GM19452 (cell line): ENCODE data around the gene PIP5K1B.

Experiments
- ATAC-seq: cut with Tn5 transposase; IDR thresholded peaks from one replicate; pipeline ENCODE4 v1.9.1; 2021; ENCODE audit not compliant: unreplicated experiment

The PIP5K1B gene

DNA sequence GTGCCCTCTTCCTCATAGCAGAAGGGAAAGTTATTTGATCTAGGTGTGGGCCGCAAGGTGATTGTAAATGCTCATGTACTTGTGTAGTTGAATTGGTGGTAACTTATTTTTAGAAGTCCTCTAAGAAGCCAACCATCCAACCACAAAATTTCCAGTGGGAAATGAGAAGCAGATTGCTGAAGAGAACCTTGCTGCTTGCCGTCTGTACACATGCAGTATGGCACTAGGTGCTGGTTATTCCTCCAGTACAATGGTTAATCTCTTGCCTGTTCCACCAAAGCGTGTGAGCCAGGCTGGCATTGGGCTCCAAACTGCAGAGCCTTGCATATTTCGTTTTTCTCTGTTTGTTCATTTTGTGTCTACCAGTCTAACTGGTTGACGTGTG is 28.0 kb downstream of the PIP5K1B start:
- ATAC-seq = no peak

DNA sequence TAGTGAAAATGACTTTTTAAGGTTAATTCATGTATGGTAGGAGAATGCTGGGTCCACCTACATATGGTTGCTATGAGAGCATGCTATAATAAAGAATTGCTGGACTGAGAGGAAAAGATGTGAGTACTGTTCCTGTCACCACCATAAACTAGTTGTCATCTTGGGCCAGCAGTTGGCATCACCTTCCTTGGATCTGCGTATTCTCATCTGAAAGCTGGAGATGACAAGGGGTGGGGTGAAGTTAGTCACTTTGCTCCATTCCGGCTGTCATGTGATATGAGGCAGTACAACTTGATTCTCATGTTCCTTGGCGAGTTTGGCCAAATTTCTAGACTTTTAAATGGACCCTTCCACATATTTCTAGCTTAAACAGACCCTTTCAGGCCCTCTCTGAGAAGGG is 33.3 kb downstream of the PIP5K1B start:
- ATAC-seq = no peak

DNA sequence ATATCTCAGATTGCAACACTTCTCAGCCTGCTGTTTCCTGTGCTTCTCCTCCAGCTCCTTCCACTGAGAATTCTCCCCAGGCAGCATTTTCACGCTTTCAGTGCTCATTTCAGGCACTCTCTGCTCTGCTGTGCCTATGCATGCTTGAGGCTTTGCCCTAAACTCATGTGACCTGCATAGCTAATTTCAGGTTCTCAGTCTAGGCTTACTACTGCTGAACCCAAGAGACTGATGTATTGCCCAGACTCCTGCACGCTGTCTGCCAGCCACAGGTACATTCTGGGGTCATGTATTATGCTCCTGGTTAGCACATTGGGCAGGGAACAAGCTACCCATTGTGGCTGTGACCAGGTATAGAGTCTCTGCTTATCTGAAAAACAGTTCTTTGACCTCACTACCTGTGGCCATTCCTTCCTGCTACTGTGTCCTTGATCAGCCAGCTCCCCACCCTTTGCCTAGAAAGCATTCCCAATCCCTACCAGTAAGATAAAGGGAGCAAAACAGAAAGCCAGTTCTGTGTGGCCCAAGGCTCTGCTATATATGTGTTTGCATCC is 34.7 kb downstream of the PIP5K1B start:
- no peak for ATAC-seq

DNA sequence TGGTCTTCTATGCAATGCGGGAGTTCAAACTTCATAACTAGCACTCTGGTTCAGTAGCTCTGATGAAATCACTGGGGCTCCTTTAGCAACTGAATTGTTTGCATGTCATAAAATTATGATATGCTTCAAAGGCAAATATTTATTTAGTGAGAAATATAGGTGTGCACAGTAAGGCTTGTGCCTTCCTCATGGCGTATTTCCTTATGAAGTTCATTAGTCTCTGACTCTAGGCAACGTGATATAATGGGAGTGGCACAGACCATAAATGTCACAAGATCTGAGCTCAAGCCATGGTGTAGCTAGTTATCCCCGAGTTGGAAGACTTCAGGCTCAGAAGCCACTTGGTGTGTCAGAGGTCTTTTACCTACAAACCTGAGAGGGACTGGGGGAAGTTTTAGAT is 35.5 kb downstream of the PIP5K1B start:
- no peak for ATAC-seq

DNA sequence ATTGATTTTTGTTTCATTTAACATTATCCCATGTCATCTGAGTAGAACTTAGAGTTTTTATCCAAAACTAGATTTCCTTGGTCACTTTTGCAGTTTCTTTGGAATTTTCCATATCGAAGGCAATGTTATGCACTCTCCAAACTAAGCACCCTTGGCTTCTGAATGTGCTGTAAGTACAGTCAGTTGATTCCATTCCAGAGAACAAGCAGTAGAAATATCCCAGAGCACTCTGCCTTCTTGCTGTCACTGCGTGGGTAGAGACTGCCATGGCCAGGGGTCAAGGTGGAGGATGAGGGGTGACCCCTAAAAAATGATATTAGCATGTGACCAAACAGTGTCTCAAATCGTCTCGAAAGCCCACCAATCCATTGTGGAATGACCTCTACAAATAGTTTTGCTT is 36.2 kb downstream of the PIP5K1B start:
- no peak for ATAC-seq

DNA sequence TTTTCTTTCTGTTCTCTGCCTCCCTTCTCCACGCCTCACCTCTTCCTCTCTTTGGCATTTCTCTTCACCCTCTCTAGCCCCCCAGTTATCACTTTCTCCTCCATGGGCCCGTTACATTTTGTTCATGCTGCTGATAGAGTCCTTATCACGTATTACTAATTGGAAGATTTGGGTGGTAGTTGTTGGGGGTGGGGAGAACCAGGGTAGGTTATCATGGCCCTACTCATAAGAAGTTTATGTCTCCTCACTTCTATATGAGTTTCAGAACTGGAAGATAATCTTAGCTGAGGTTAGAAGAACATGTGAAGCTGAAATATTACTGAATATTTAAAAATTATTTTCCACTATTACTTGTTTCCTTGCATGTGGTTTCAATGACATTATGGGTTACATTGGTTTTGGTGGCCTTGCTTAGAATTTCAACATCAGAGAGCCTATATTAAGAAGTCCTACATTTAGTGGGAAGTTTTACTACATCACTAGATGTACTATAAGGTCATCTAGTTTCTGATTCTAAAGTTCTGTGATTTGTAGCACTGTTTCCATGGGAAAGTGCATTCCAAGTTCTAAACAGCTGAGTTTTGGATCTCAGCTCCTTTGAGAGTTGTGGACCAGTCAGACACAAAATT is 36.8 kb downstream of the PIP5K1B start:
- no peak for ATAC-seq

DNA sequence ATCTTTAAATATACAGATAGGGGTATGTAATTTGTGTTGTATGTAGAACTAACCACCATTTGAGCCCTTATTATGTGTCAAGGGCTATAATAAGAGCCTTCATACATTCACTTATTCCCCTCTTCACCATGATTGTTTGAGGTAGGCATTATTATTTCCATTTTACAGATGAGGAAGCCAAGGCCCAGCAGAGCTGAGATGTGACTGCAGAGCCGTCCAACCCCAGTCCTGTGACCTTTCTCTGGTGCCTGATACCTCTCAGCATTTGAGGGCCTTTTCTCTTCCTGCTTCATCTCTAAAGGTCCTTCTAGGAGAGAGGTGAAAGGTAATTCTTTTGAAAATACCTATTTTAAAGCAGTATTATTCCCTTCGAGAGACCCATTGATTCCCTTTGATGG is 37.3 kb downstream of the PIP5K1B start:
- ATAC-seq = no peak

DNA sequence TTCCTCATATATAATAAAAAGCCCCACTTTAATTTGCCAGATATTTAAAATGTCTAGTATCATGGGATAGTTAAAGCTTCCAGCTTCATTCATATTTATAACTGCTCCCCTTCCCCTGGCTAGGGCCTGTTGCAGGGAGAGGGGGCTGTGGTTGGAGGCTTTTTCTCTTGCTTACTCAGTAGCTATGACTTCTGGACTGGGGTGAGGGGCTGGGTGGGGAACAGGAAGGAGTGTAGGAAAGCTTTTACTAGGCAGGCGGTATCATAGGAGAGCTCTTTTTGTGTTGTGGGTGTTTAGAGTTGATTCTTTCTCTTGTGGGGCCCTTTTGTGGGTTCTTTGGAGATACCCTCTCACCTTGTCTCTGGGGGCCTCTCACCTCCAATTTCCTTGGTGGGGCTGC is 39.4 kb downstream of the PIP5K1B start:
- ATAC-seq = no peak

DNA sequence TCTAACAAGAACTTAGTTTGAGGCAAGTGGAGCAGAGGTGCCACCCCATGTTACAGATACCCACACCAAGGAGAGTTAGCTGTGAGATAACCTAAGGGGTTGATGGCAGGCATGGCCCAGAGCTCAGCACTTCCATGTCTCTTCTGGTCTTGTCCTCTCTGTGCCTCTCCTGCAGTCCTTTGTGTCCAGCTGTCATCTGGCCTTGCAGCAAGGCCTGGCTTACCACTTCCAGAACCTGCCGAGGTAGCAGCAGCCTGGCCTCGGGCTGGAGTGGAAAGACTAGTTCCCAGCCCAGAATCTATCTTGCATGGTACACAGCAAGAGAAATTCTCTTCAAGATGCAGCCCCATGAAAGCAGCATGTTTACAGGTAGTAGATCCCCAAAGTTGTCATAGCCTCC is 41.5 kb downstream of the PIP5K1B start:
- ATAC-seq = no peak

DNA sequence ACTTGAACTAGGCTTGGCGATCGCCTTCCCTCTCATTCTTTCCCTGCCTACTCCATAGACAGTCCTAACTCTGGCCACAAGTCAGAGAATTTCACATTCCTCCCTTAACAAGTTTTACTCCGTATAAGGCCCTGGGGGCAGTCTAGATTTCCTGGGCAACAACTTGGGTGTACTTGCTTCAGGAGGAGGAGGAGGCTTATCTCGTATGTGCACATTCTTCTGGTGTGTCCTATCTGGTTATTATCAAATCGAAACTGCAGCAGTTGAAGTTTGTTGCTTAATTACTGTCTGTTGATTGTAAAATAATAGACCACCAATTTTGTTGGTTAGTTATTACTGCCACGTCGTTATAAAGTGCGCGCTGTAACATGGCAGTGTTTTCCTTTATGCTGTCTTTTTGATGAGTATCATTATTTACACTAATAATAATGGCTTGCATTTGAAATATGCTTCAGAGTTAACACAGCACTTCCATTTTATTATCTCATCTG is 42.0 kb downstream of the PIP5K1B start:
- no peak for ATAC-seq

DNA sequence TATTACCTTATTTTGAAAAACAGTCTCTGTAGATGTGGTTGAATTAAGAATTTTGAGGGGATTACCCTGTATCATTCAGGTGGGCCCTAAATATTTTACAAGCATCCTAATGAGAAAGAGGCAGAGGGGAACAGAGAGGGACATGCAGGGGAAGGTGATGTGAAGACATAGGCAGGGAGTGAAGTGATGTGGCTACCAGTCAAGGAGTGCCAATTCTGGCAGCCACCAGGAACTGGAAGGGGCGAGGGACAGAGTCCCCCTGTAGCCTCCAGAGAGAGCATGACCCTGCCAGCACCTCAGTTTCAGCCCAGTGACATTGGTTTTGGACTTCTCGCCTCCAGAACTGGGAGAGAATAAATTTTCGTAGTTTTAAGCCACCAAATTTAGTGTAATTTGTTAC is 44.1 kb downstream of the PIP5K1B start:
- no peak for ATAC-seq

DNA sequence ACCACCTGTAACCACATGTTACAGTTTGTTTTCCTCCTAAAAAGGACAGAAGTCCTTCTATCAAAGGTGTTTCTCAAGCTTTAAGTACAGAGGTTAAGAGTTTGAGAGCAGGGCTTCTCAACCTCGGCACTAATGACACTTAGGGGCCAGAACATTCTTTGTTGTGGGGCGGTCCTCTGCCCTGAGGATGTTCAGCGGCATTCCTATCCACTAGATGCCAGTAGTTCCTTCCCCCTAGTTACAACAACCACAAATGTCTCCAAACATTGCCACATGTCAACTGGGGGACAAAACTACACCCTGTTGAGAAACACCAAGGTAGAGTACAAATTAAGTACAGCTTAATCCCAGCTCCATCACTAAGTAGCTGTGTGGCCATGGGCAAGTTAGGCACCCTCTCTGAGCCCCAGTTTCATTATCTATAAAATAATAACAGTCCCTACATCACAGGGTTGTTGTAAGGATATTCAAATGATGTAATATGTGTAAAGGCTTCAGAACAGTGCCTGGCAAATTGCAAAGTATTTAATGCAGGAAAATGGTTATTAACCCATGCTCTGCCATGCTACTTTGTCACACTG is 44.6 kb downstream of the PIP5K1B start:
- no peak for ATAC-seq

DNA sequence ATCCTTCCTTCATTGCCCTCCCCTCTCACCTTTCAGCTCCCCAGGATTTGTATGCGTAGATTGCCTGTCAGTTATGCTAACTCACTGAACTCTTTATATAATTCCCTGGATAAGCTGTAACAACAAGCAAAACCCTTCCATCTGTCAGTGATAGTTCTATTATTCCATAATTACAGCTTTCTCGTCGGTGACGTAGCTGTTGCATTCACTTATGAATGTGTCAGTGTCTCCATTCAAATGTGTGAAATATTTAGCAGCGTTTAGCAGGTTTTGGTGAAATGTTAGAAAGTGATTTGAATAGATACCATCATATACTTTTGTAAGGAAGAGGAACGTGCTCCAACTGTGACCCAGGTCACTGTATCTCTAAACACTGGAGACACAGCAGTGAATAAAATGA is 45.2 kb downstream of the PIP5K1B start:
- no peak for ATAC-seq

DNA sequence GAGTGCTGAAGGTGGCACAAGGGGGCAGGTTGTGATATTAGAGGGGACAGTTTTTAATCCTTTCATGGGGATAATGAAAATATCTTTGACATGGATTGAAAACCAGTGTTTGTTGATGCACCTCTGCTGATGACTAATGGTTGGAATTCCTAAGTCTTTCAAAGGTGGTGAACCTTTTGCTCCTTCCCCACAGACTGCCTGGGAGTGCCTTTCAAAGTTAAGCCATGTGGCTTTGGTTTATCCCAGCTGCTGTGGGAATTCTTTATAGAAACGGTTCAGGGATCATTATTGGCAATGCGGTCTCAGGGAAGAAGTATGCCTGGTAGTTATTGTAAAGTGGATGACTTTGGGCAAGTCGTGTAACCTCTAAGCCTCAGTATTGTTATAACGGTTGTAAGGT is 45.7 kb downstream of the PIP5K1B start:
- no peak for ATAC-seq

DNA sequence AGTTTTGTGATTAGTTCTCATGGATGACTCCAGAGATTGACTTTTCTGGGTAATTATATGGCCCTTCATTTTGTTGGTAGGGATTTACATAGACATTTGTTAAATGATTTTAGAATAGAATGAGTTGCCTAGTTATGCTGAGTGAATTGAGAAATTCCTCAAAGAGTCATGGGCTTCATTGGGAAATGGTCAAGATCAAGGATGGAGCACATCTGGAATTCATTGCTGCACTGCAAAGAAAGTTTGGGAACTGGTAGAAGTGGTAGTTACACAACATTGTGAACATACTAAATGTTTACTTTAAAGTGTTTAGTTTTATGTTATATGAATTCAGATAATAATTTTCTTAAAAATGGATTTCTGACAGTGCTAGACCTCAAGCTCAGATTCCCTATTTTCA is 46.5 kb downstream of the PIP5K1B start:
- no peak for ATAC-seq

DNA sequence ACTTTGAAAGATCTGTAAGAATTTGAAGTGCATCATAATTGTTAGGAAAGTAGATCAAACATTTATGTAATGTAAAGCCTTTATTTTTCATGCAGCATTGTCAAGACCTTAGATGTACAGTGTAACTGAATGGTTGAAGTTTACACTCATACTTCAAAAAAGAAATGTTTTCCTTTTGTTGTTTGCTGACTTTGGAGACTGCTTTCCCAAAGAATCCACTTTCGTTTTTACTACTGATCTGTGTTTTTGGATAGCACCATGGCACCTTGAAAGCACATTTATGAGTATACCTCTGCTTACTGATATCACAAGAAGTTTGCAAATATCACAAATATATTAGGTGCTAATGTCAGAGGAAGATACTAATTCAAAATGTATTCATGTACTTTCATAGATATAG is 50.0 kb downstream of the PIP5K1B start:
- ATAC-seq = no peak

DNA sequence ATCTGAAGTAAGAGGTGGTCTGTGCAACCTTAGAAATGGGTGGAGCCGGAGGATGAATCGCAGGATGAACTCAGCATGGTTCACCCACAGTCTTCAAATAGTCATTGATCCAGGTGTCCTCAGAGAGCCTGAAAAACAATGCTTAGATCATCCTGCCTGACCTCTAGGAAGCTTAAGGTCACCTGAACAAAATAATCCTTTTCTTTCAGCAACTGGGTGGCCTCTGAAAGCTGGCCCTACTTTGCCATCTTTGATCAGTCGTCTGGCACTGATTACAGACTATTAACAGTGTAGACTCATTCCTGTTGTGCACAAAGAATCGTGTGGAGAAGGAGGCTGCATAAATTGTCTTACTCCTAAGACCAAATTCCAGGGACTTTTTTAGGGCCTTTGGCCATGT is 50.7 kb downstream of the PIP5K1B start:
- no peak for ATAC-seq

DNA sequence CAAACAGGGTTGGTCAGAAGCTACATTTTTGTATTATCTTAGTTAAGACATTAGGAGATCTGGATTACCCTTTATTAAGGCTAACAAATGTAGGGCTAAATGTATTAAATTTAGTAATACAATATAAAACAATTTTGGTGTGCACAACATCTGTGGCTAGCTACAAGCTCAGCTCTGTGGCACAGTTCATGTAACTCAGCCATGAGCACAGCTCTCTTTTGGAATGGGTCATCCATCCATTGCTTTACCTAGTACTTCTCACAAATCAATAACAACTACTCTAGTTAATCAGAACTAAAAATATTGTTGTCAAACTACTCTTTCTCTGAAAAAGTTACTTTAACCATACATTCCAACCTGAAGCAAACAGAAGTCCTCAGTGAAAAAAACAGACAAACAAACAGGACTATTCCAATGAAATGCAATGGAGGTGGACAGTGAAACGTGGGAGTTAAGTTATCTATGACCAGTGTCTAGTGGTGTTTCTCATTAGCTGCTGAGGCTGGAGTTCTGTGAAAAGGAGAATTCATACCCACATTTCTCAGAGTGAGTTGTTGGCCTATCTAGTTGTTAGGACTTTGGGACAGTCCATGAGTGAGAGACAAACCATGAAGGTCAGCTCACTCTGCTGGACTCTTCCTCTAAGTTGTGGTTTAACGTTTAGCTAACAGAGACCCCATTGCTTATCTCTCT is 55.1 kb downstream of the PIP5K1B start:
- no peak for ATAC-seq

DNA sequence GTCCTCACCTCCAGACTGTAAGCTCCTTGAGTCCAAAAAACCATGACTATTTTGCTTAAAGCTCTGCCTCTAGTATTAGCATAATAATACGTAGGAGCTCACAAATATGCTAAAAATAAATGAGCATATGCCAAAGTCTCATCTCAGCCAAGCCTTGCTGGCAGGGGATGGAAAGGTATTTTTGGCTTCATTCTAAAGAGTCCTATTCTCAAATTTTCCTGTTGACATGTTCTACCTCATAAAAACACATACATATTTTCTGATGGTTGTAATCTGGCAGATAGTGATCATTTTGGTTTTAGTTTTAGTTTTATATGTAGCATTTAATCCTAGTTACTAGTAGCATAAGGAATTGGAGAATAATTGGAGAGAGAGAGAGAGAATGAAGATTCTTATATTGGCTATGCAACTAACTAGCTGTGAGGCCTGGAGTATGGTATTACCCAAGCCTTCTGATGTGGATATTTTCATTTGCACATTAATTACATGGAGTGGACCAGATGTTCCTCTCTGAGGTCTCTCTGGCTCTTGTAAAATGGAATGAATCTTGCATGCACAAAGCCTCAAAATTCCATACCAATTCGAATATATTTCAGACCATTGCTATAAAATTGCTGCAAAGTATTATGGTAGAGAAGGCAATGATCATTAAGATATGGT is 55.8 kb downstream of the PIP5K1B start:
- ATAC-seq = no peak

DNA sequence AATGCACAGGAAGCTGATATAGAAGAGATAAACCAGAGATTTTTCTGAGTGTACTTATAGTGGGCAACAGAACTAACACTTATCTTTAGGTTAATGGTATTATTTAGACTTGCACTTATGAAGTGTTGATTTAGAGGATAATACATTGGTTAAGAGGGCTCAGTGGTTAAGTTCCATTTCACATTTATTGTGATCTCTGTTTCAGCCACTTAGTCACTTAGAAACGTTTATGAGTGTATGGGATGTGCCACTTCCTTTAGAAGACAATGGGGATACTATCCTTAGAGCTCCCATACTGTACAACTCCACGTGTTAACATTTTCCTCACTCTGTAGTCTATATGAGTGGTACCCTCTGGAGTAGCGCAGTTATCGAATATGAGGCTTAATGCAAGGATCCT is 57.5 kb downstream of the PIP5K1B start:
- ATAC-seq = peak; percentile 54

DNA sequence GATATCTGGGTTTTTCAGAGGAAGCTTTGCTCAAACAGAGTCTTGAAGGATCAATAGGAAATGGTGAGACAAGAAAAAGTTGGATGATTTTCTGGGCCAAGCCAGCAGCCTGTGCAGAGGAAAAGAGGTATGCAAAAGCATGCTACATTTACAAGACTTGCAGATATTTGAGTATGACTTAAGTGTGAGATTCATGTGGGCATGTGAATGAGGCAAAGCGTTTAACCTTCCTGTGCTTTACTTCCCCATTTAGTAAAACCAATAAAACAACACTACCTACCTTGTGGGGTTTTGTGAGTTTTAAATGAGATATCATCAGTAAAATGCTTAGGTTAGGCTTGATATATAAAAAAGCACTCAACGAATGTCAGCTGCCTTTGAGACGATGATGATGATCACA is 58.1 kb downstream of the PIP5K1B start:
- peak; percentile 70 for ATAC-seq

DNA sequence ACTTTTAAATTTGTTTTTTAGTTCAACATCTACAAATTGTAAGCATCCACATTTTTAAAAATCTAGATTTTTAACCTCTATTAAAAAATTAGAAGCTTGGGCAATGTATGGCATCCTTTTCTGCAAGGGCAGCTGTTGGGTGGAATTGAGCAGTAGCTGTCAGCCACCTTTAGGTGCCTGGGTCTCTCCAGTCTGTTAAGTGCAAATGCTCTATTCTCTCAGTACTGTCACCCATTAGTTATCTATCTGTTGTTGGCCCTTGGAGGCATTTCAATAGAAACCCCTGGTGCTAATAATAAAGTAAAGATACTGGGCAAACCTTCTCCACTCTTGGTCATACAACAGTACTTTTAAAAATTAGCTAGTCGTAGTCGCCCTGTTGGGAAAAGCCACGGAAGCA is 63.6 kb downstream of the PIP5K1B start:
- no peak for ATAC-seq
